ENCODE results near the gene ATXN7L1. TPM values are rescaled to one million over a fixed set of nuclear protein-coding genes. Genes with fewer than 3 reads are reported as not detected.

Gene ATXN7L1
- total and polyA plus RNA-seq, 2 of the 8 experiments (the other 6 are each of a cell fraction or from before 2014, with no cell fraction given), result 14.3 to 34.0 TPM

GRCh38 chr7:105581066-105581811, 295.2 kb downstream of the ATXN7L1 start, which contains the start of gene EFCAB10 (continued):
- TF ChIP-seq SIN3A (conservative IDR thresholded peaks at IDR 0.05 in 1 of 2, IDR thresholded peaks at IDR 0.05 in 1 of 2; ENCODE audit: low read depth in 1 of 2, low read length in 2 of 2) (peak; percentile 95 to 99), ZNF274 (IDR thresholded peaks at IDR 0.05; ENCODE audit: borderline replicate concordance, extremely low read depth, low read length) (no peak), SRF (IDR thresholded peaks at IDR 0.05; ENCODE audit: low read depth, low read length) (peak; percentile 72), SIRT6 (IDR thresholded peaks at IDR 0.05; ENCODE audit: low read length) (no peak), HDAC2 (IDR thresholded peaks at IDR 0.05; ENCODE audit: borderline replicate concordance in 1 of 2, low read depth in 2 of 2, low read length in 2 of 2) (peak; percentile 30 to 89; a peak in 2 of 4 replicates), MAFK (IDR thresholded peaks at IDR 0.05; ENCODE audit: low read depth, low read length) (no peak), RFX5 (IDR thresholded peaks at IDR 0.05; ENCODE audit: borderline replicate concordance, low read depth, low read length) (no peak), EGR1 (IDR thresholded peaks at IDR 0.05; ENCODE audit: borderline replicate concordance, low read depth, low read length) (no peak), KDM4A (IDR thresholded peaks at IDR 0.05; ENCODE audit: low read depth, low read length, severe bottlenecking) (peak; percentile 80), SP1 (IDR thresholded peaks at IDR 0.05; ENCODE audit: low read depth, low read length) (no peak), ATF2 (IDR thresholded peaks at IDR 0.05; ENCODE audit: low read length) (no peak), POLR2AphosphoS5 (IDR thresholded peaks at IDR 0.05; ENCODE audit: low read depth, low read length) (peak; percentile 82), HDAC6 (IDR thresholded peaks at IDR 0.05; ENCODE audit: low read depth, low read length) (no peak), SUZ12 (IDR thresholded peaks at IDR 0.05; ENCODE audit: low read length) (no peak), TEAD4 (IDR thresholded peaks at IDR 0.05; ENCODE audit: low read depth, low read length) (peak; percentile 95), SAP30 (IDR thresholded peaks at IDR 0.05; ENCODE audit: insufficient read depth, insufficient replicate concordance, low read length) (peak; percentile 96), TBP (IDR thresholded peaks at IDR 0.05; ENCODE audit: low read depth, low read length) (peak; percentile 67), JUN (IDR thresholded peaks at IDR 0.05; ENCODE audit: low read depth, low read length) (no peak), EP300 (IDR thresholded peaks at IDR 0.05; ENCODE audit: borderline replicate concordance in 1 of 2, low read depth in 2 of 2, low read length in 2 of 2) (peak in 1 of 2 experiments; percentile 66; a peak in 1 of 3 replicates), ASH2L (IDR thresholded peaks at IDR 0.05; ENCODE audit: low read length) (peak; percentile 84), KDM5A (IDR thresholded peaks at IDR 0.05; ENCODE audit: low read length) (0 out of 2 replicates have a peak, but pooled peaks have one; percentile 39), RAD21 (IDR thresholded peaks at IDR 0.05 in 1 of 2, conservative IDR thresholded peaks at IDR 0.05 in 1 of 2; ENCODE audit: low read depth in 2 of 2, low read length in 2 of 2) (no peak)

Data from H1 (cell line).